Lower lobe of right lung (tissue), 2 donors: ENCODE data around the gene UBC. TPM values are rescaled to one million over a fixed set of nuclear protein-coding genes. Genes with fewer than 3 reads are reported as not detected.

ENCODE experiments used
- ATAC-seq, 2 donors: fragments of 200-7000 bp; cut with Tn5 transposase; one replicate each; pipeline ENCODE4 v1.9.1; 2020 to 2022; ENCODE audit warnings: mild to moderate bottlenecking in 2 of 2, moderate library complexity in 2 of 2
- DNase-seq: peaks from one replicate; pipeline ENCODE4 v3.0.0-alpha.2; 2020
- H3K27ac ChIP-seq: fragments of 200-600 bp; one replicate; pipeline ENCODE4 v1.8.0; 2022
- H3K27me3 ChIP-seq: fragments of 200-600 bp; one replicate; pipeline ENCODE4 v1.8.0; 2022; ENCODE audit warnings: low read depth
- H3K36me3 ChIP-seq: fragments of 200-600 bp; one replicate; pipeline ENCODE4 v1.8.0; 2022; ENCODE audit warnings: mild to moderate bottlenecking
- H3K4me1 ChIP-seq: fragments of 200-600 bp; one replicate; pipeline ENCODE4 v1.8.0; 2022
- H3K4me3 ChIP-seq: fragments of 200-600 bp; one replicate; pipeline ENCODE4 v1.8.0; 2022; ENCODE audit warnings: mild to moderate bottlenecking
- H3K9me3 ChIP-seq: fragments of 200-600 bp; one replicate; pipeline ENCODE4 v1.8.0; 2022
- CTCF ChIP-seq: fragments of 200-600 bp; IDR thresholded peaks from one replicate; pipeline ENCODE4 v1.8.0; 2022; ENCODE audit warnings: antibody characterized with exemption, mild to moderate bottlenecking
- intact Hi-C: fragments of 100-400 bp; cut with DNase I; formaldehyde crosslinking; loops from one replicate; pipeline ENCODE4 v1.11.0; 2022
- total RNA-seq: library from RNA; stranded (reverse); fragmentation: NEBNext Ultra II Directional; extraction: Animal tissue kit (Norgen Biotek cat#: 25700); gene quantifications from one replicate; pipeline ENCODE4 v1.2.1, GENCODE V29; 2021
- donor health status: DM: no; HTN: yes; CAD: no; lungs with severe emphysema.

Gene UBC
- total RNA-seq, 1 donor from 2014 or later, result 977 TPM

- Histone ChIP-seq H3K36me3 (no peaks in the 10 kb centered on the region), H3K27me3 (no peaks in the 10 kb centered on the region), H3K9me3 (no peaks in the 10 kb centered on the region), H3K4me1 (peaks cover 10% of the 10 kb centered on the region), H3K27ac (no peak overlapping the region), H3K4me3 (no peak overlapping the region)
- intact Hi-C loops, result no loop called here
- ATAC-seq (no peak), DNase-seq (no peak)
- TF ChIP-seq CTCF, result no peak
Observed at GRCh38 chr12:124877423-124877822, 37.0 kb downstream of the UBC start.

GRCh38 chr12:124876171-124876570 lies 38.3 kb downstream of the UBC start:
- Histone ChIP-seq H3K4me1 (peaks cover 6% of the 10 kb centered on the region), H3K36me3 (no peaks in the 10 kb centered on the region), H3K9me3 (no peaks in the 10 kb centered on the region), H3K4me3 (no peak overlapping the region), H3K27ac (no peak overlapping the region), H3K27me3 (no peaks in the 10 kb centered on the region)
- intact Hi-C loops, result no loop called here
- no peak for ATAC-seq
- DNase-seq, result no peak
- no peak for TF ChIP-seq CTCF

DNA sequence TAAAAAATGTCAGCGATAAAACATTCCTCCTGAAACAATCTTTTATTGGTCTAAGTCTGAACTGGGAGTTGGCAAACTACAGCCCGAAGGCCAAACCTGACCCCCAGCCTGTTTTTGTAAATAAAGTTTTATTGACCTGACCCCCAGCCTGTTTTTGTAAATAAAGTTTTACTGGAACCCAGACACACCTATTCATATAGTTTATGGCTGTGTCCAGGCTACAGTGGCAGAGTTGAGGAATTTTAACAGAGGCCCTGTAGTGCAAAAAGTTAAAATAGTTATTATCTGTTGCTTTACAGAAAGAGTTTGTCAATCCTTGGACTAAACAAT lies 38.7 kb downstream of the UBC start:
- no peak for ATAC-seq
- H3K4me3 ChIP-seq, result no peak overlapping the region
- no peaks in the 10 kb centered on the region for H3K9me3 ChIP-seq
- intact Hi-C loops, result no loop called here
- no peak for DNase-seq
- no peaks in the 10 kb centered on the region for H3K36me3 ChIP-seq
- H3K4me1 ChIP-seq, result peaks cover 2% of the 10 kb centered on the region
- no peak for TF ChIP-seq CTCF
- no peak overlapping the region for H3K27ac ChIP-seq
- H3K27me3 ChIP-seq, result no peaks in the 10 kb centered on the region

GRCh38 chr12:124874988-124875802 lies 39.3 kb downstream of the UBC start:
- no peaks in the 10 kb centered on the region for H3K36me3 ChIP-seq
- no peaks in the 10 kb centered on the region for H3K4me1 ChIP-seq
- DNase-seq, result no peak
- no peak overlapping the region for H3K27ac ChIP-seq
- no peaks in the 10 kb centered on the region for H3K27me3 ChIP-seq
- no peak for TF ChIP-seq CTCF
- H3K9me3 ChIP-seq, result no peaks in the 10 kb centered on the region
- intact Hi-C loops, result no loop called here
- ATAC-seq, result no peak
- H3K4me3 ChIP-seq, result no peak overlapping the region

GRCh38 chr12:124874188-124874587 lies 40.3 kb downstream of the UBC start:
- ATAC-seq, result no peak
- DNase-seq, result no peak
- Histone ChIP-seq H3K27me3 (no peaks in the 10 kb centered on the region), H3K4me1 (no peaks in the 10 kb centered on the region), H3K4me3 (no peak overlapping the region), H3K36me3 (no peaks in the 10 kb centered on the region), H3K9me3 (no peaks in the 10 kb centered on the region), H3K27ac (no peak overlapping the region)
- intact Hi-C loops, result no loop called here
- no peak for TF ChIP-seq CTCF
